Right hindlimb (tissue), 1 donor: ENCODE measurements around the gene GMCL2.

ENCODE experiments used
- DNase-seq: peaks from one replicate; pipeline ENCODE4 v3.0.0-alpha.2; 2018

GMCL2 gene

GRCh38 chr5:178177569-178177968 is 9.6 kb downstream of the GMCL2 start:
- DNase-seq: no peak

GRCh38 chr5:178176791-178177190 is 10.4 kb downstream of the GMCL2 start:
- DNase-seq: no peak

GRCh38 chr5:178174456-178174855 is 12.7 kb downstream of the GMCL2 start:
- no peak for DNase-seq

- DNase-seq: no peak
Measured at GRCh38 chr5:178170455-178170854, 16.7 kb downstream of the GMCL2 start.

- no peak for DNase-seq
Measured at GRCh38 chr5:178165581-178165980, 21.6 kb downstream of the GMCL2 start.

- DNase-seq: peak; percentile 84
Measured at GRCh38 chr5:178163772-178164735, 23.1 kb downstream of the GMCL2 start.

- no peak for DNase-seq
Measured at GRCh38 chr5:178162481-178162880, 24.7 kb downstream of the GMCL2 start.

- DNase-seq: no peak
Measured at GRCh38 chr5:178160176-178160575, 27.0 kb downstream of the GMCL2 start.

GRCh38 chr5:178155065-178155464 is 32.1 kb downstream of the GMCL2 start:
- DNase-seq: no peak

GRCh38 chr5:178153530-178154340 is 33.4 kb downstream of the GMCL2 start, which contains the start of gene NHP2:
TSS of gene NHP2 (minus strand) at chr5:178153885. CDS start at chr5:178153817, 68 bp downstream.
- peak; percentile 99 for DNase-seq

- no peak for DNase-seq
Measured at GRCh38 chr5:178152491-178153444, 34.4 kb downstream of the GMCL2 start.

GRCh38 chr5:178150977-178151734 is 36.0 kb downstream of the GMCL2 start:
- no peak for DNase-seq

- DNase-seq: no peak
Measured at GRCh38 chr5:178149199-178149932, 37.8 kb downstream of the GMCL2 start.

- no peak for DNase-seq
Measured at GRCh38 chr5:178147406-178147805, 39.8 kb downstream of the GMCL2 start.

- DNase-seq: no peak
Measured at GRCh38 chr5:178145965-178146820, 41.0 kb downstream of the GMCL2 start.

GRCh38 chr5:178143901-178144300 is 43.3 kb downstream of the GMCL2 start:
- peak; percentile 91 for DNase-seq

- no peak for DNase-seq
Measured at GRCh38 chr5:178143246-178143645, 43.9 kb downstream of the GMCL2 start.

- no peak for DNase-seq
Measured at GRCh38 chr5:178142642-178143041, 44.5 kb downstream of the GMCL2 start.

- no peak for DNase-seq
Measured at GRCh38 chr5:178141550-178141949, 45.6 kb downstream of the GMCL2 start.

- no peak for DNase-seq
Measured at GRCh38 chr5:178137991-178138390, 49.2 kb downstream of the GMCL2 start.
